HEK293T (cell line): Measurements from ENCODE around the gene HSH2D.

ENCODE experiments used
- CTCF ChIA-PET: fragments of 350-600 bp; formaldehyde crosslinking; extraction: SDS; loops from one replicate; lab custom pipeline; 2021; ENCODE audit warnings: antibody characterized with exemption, inconsistent platforms; lab: Yijun Ruan, JAX
- POLR2A ChIA-PET: fragments of 350-600 bp; formaldehyde crosslinking; extraction: SDS; loops from one replicate; lab custom pipeline; 2020; ENCODE audit warnings: antibody characterized with exemption, inconsistent platforms; lab: Yijun Ruan, JAX
- DNase-seq: peaks from one replicate; pipeline ENCODE4 v3.0.0; 2012; ENCODE audit warnings: mixed read lengths; ENCODE audit errors: extremely low spot score
- ARNT ChIP-seq: fragments of 450-650 bp; IDR thresholded peaks from 2 replicates; pipeline ENCODE4 v1.6.1; 2017; ENCODE audit warnings: mild to moderate bottlenecking
- BHLHE40 ChIP-seq: fragments of 450-650 bp; IDR thresholded peaks from 2 replicates; pipeline ENCODE4 v1.6.1; 2016; ENCODE audit warnings: mild to moderate bottlenecking, moderate library complexity, borderline replicate concordance
- CTBP1 ChIP-seq: fragments of 450-650 bp; IDR thresholded peaks from 2 replicates; pipeline ENCODE4 v1.6.1; 2016; ENCODE audit warnings: borderline replicate concordance
- ELF4 ChIP-seq: fragments of 450-650 bp; IDR thresholded peaks from 2 replicates; pipeline ENCODE4 v1.6.1; 2017; ENCODE audit warnings: antibody characterized with exemption
- FOXA1 ChIP-seq: fragments of 450-650 bp; IDR thresholded peaks from 2 replicates; pipeline ENCODE4 v1.6.1; 2016; ENCODE audit warnings: mild to moderate bottlenecking
- FOXK2 ChIP-seq: fragments of 450-650 bp; IDR thresholded peaks from 2 replicates; pipeline ENCODE4 v1.6.1; 2016; ENCODE audit warnings: mild to moderate bottlenecking
- FOXM1 ChIP-seq: fragments of 450-650 bp; IDR thresholded peaks from 2 replicates; pipeline ENCODE4 v1.6.1; 2017; ENCODE audit warnings: mild to moderate bottlenecking, borderline replicate concordance
- HDGF ChIP-seq: fragments of 450-650 bp; IDR thresholded peaks from 2 replicates; pipeline ENCODE4 v1.6.1; 2017; ENCODE audit warnings: antibody characterized with exemption, borderline replicate concordance
- L3MBTL2 ChIP-seq: fragments of 450-650 bp; conservative IDR thresholded peaks from 2 replicates; pipeline ENCODE4 v1.6.1; 2016; ENCODE audit warnings: mild to moderate bottlenecking
- LEF1 ChIP-seq: fragments of 450-650 bp; IDR thresholded peaks from 2 replicates; pipeline ENCODE4 v1.6.1; 2017; ENCODE audit warnings: mild to moderate bottlenecking, borderline replicate concordance
- NFRKB ChIP-seq: fragments of 450-650 bp; IDR thresholded peaks from 2 replicates; pipeline ENCODE4 v1.6.1; 2016; ENCODE audit warnings: mild to moderate bottlenecking, moderate library complexity
- SP1 ChIP-seq: fragments of 450-650 bp; IDR thresholded peaks from 2 replicates; pipeline ENCODE4 v1.6.1; 2017
- SUZ12 ChIP-seq: fragments of 450-650 bp; IDR thresholded peaks from 2 replicates; pipeline ENCODE4 v1.6.1; 2016; ENCODE audit warnings: mild to moderate bottlenecking
- TARDBP ChIP-seq: fragments of 450-650 bp; IDR thresholded peaks from 2 replicates; pipeline ENCODE4 v1.6.1; 2016
- ZNF384 ChIP-seq: fragments of 450-650 bp; IDR thresholded peaks from 2 replicates; pipeline ENCODE4 v1.6.1; 2016
- TF ChIP-seq, protein P1 (sequence below): fragments of 450-650 bp; IDR thresholded peaks from 2 replicates; pipeline ENCODE4 v1.6.1; 2016

HSH2D gene

DNA sequence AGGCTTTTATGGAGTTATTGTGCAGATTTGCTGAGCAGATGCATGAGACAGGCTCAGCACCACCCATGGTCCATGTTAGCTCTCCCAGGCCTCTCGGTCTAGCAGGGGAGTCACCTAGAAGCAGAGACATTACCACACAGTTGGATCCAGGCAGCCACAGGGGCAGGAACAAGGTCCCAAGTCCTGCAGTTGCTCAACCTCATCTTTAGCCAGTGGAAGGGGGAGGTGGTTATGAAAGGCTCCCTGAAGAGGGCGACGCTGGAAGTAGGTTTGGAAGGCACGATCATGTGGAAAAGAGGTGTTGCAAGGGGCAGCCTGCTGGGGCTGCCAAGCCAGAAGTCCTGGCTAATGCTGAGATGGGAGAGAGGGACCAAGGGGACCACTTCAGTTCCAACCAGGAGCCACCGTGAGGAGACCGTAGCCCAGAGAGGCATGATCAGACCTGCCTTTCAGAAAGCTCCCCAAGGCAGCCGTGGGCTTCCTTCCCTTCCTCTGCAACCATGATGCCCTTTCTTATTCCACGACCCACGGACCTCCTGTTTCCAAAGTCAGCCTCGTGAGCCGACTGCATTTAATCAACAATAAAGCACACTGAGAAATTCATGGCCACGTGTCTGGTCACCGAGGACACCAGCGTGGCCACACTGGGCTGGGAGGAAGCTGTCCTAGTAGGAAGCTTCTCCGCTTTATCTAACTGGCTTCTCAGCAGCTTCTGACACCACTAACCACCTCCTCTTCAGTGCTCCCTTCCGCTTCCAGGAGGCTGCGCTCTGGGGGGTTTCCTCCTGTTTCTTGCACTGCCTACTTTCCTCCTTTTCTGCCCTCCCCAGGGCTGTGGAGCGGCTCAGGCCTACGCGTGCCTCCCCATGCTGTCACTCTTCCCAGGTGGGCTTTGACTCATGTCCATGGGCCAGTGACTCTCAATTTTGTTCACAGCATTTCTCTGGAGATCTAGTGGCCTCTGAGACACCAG lies 56.8 kb downstream of the HSH2D start:
- peak; percentile 2 for DNase-seq
- CTCF ChIA-PET, result no interaction called here
- POLR2A ChIA-PET, result no interaction called here
- no peak for TF ChIP-seq ARNT
- no peak for TF ChIP-seq TARDBP
- TF ChIP-seq BHLHE40, result no peak
- no peak for TF ChIP-seq SP1
- TF ChIP-seq FOXK2, result no peak
- no peak for TF ChIP-seq ZNF384
- TF ChIP-seq FOXA1, result no peak
- TF ChIP-seq SUZ12, result no peak
- TF ChIP-seq LEF1, result no peak
- no peak for TF ChIP-seq ELF4
- no peak for TF ChIP-seq HDGF
- TF ChIP-seq, protein P1, sequence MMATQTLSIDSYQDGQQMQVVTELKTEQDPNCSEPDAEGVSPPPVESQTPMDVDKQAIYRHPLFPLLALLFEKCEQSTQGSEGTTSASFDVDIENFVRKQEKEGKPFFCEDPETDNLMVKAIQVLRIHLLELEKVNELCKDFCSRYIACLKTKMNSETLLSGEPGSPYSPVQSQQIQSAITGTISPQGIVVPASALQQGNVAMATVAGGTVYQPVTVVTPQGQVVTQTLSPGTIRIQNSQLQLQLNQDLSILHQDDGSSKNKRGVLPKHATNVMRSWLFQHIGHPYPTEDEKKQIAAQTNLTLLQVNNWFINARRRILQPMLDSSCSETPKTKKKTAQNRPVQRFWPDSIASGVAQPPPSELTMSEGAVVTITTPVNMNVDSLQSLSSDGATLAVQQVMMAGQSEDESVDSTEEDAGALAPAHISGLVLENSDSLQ, result no peak

DNA sequence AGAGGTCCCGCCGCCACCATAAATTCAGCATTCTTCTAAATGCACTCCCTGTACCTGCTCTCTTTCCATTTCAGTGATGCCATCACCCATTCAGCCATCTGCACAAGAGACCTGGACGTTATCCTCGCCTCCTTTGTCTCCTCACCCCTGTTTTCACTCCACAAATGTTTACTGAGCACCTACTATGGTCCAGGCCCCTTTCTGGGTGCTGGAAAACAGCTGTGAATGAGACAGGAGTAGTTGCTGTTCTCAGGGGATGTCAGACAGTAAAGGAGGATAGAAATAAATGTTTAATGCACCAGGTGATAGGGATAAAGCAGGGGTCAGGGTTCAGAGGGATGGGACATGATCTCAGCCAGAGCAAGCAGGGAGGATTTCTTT lies 57.5 kb downstream of the HSH2D start:
- POLR2A ChIA-PET, result no interaction called here
- CTCF ChIA-PET, result no interaction called here
- TF ChIP-seq TARDBP, result no peak
- no peak for TF ChIP-seq ELF4
- no peak for TF ChIP-seq FOXM1
- no peak for TF ChIP-seq SP1
- no peak for TF ChIP-seq BHLHE40
- TF ChIP-seq FOXK2, result no peak
- TF ChIP-seq ZNF384, result no peak
- TF ChIP-seq CTBP1, result no peak
- no peak for TF ChIP-seq FOXA1
- no peak for TF ChIP-seq SUZ12
- TF ChIP-seq LEF1, result no peak
- no peak for DNase-seq

DNA sequence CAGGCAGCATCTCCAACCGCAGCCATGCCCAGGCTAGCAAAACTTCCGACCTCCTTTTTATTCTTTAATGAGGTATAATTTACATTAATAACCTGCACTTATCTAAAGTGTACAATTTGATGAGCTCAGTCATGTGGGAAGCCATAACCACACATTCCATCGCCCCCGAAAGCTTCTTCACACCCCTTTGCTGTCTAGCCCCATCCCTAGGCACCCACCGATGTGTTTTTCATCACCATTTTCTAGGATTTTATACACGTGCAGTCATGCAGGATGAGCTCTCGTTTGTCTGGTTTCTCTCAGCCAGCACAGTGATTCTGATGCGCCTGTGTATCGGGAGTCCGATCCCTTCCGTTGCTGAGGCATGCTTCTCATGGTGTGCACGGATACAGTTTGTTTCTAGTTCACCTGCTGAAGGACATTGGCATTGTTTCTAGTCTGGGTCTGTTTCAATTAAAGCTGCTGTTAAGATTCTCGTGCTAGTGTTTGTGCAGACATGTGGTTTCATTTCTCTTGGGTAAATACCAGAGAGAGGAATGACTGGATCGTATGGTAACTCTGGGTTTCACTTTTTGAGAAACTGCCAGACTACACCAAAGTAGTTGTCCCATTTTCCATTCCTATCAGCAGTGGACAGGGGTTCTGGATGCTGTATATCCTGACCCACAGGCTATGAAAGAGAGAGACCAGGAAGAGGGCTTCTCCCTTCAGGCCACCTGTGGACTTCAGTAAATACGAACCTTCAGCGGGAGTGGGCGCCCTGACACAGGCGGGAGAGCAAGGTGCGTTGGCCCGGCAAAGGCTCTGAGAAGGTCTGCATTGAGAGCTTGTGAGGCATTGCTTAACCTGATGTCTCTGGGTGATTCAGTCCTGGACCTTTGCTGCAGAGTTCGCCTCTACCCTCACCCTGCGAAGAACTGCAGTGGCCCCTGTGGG lies 59.1 kb downstream of the HSH2D start:
- CTCF ChIA-PET, result no interaction called here
- TF ChIP-seq FOXK2 (no peak), CTBP1 (no peak), SUZ12 (no peak), SP1 (no peak), ARNT (no peak), ELF4 (no peak), HDGF (no peak), TARDBP (no peak), L3MBTL2 (no peak), BHLHE40 (no peak), LEF1 (no peak), FOXA1 (no peak), FOXM1 (no peak), ZNF384 (no peak), NFRKB (no peak)
- TF ChIP-seq, protein P1, result no peak
- POLR2A ChIA-PET, result no interaction called here
- DNase-seq, result no peak

DNA sequence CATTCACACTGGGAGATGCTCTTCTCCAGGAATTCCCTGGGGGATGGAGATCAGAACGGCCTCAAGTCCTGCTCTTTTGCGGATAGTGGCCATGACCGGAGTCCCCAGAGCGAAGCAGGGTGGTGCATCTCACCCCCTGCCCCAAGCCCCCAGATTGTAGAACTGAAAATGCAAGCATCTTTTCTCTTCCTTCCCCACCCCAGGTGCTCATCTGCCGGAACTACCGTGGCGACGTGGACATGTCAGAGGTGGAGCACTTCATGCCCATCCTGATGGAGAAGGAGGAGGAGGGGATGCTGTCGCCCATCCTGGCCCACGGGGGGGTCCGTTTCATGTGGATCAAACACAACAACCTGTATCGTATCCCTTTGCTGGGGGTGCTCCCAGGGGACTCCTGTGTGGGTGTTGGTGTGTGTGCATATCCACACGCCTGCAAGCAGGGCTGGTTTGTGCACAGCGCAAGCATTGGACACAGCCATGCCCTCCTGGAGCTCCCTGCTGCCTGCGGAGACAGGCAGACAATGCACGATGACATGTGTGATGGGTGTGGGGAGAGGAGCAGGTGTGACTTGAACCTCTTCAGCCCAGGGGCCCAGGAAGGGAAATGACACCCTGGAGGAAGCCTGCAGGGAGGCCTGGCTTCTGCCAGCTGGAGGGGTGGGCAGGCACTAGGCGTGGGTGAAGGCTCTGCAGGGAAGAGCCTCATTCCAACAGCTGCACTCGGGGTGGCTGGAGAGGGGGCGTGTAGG lies 59.9 kb downstream of the HSH2D start:
- TF ChIP-seq NFRKB (no peak), TARDBP (no peak), ELF4 (no peak)
- no peak for DNase-seq
- ChIA-PET POLR2A (no interaction called here), CTCF (no interaction called here)

DNA sequence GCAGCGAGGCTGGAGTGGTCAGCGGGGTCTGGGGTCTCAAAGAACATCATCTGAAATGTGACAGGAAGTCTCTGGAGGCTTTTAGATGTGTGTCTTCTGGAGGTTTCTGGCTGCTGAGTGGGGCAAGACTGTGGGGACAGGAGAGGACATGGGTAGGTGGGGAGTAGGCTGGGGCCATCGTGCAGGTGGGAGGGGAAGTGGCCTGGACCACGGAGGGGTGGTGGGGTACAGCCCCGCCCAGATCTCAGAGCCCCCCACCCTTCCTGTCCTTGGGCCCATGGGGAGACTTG lies 60.5 kb downstream of the HSH2D start:
- CTCF ChIA-PET, result no interaction called here
- no peak for DNase-seq
- TF ChIP-seq FOXK2, result no peak
- TF ChIP-seq ZNF384, result no peak
- TF ChIP-seq ELF4, result no peak
- TF ChIP-seq LEF1, result no peak
- no peak for TF ChIP-seq HDGF
- no peak for TF ChIP-seq SP1
- TF ChIP-seq FOXA1, result no peak
- TF ChIP-seq, protein P1, result no peak
- TF ChIP-seq CTBP1, result no peak
- no peak for TF ChIP-seq FOXM1
- POLR2A ChIA-PET, result no interaction called here
